HG03432 (cell line): ENCODE results near the gene TEKT2.

ENCODE experiments used
- ATAC-seq: cut with Tn5 transposase; IDR thresholded peaks from one replicate; pipeline ENCODE4 v1.9.1; 2021; ENCODE audit warnings: mild to moderate bottlenecking, moderate library complexity; ENCODE audit not compliant: unreplicated experiment

TEKT2 gene

DNA sequence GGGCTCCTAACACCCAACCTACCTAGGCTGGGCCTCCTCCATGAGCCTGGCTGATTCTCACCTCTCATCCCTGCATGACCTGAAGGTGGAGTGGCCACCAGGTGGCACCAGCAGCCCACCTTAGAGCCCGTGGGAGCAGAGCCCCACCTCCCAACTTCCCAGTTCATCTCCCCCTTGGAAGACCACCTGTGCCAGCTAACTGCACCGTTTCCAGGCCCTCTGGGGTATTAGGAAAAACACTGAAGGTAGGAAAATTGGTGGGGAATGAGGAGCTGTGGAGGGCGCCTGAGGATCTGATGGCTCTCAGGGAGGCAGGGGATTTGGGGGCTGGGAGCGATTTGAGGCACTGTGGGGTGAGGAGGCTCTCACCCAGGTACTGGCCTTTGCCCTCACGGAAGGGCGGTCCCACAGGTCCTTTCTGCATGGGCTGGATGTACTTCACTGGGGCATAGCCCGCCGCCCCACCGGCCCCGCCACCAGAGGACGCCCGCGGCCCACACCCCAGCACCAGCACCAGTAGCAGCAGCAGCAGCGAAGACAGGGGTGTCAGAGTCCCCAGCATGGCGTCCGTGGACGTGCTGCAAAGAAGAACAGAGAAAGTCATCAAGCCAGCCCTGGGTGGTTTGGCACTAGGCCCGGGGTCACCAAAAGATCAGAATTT, 15.9 kb downstream of the TEKT2 start:
- no peak for ATAC-seq

DNA sequence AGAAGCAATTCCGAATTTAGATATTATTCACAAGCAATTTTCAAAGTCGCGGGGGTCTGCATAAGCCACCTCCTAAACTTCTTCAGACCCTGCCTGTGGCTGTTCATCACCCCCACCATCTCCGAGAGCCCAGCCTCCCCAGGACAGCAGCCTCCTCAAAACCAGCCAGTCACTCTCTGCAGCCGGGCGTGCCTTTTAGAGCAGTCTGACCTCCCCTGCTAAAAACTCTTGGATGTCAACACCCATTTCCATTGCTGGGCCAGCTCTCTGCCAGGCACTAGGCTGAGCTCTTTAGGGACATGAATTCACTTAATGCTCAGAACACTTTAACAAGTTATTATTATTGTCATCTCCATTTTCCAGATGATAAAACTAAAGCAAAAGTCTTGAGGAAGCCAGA, 16.5 kb downstream of the TEKT2 start:
- no peak for ATAC-seq

DNA sequence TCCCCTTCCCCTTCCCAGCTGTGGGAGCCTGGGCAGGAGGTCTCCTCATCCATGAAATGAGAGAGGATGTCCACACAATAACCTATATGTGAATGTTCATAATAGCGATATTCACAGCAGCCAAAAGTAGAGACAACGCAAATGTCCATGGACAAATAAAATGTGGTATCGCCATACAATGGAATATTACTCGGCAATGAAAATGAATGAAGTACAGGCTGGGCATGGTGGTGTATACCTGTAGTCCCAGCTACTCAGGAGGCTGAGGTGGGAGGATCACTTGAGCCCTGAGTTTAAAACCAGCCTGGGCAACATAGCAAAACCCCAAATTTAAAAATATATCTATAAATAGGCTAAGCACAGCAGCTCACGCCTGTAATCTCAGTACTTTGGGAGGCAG, 17.7 kb downstream of the TEKT2 start:
- no peak for ATAC-seq

DNA sequence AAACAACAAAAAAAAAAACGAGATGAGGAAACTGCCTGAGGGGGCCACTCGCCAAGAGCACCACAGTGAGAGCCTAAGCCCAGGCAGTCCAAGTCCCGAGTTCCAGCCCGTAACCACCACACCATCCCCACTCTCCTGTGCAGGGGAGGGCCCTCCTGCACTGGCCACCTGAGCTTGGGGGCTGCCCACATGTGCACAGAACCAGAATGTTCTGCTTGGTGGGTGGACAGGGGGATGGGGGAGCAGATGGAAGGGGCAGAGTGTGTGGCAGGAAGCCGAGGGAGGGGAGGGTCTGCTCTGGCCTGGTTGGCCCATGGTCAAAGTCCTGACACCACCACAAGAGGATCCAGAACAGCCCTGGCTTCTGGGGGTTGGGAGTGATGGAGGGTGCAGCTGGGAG, 22.4 kb downstream of the TEKT2 start:
- no peak for ATAC-seq

DNA sequence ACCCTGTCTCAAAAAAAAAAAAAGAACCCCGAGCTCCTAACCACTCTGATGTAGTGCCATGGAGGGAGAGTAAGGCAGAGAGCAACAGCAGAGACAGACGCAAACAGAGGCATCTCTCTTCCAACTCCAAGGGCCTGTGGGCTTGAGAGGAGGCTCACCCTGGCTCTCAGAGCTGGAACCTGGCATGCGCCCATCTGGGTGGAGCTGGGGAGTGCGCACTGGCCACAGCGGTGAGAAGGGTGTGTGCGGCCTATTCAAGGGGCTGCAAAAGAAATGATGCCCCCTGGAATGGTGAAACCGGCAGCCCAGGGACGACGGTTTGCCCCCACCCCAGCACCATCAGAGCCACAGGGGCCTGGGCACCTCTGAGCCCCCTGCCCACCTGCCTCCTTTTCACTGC, 23.5 kb downstream of the TEKT2 start:
- no peak for ATAC-seq

DNA sequence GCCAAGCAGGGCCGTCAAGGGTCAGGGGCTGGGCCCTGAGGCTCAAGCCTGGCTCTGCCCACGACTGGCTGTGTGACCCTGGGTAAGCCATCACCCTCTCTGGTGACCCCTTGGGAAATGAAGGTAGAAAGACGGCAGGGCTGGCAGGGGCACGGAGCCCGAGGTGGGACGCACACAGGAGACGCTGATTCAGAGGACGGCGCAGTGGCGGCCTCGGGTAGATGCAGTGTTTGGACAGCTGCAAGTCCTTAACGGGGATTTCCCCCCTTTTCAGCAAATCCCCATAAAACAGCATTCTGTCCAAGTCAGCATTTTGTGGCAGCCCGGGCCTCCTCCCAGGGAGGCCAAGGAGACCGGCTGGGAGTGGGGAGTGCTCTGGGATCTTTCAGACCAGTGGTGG, 24.4 kb downstream of the TEKT2 start:
- ATAC-seq, result no peak

DNA sequence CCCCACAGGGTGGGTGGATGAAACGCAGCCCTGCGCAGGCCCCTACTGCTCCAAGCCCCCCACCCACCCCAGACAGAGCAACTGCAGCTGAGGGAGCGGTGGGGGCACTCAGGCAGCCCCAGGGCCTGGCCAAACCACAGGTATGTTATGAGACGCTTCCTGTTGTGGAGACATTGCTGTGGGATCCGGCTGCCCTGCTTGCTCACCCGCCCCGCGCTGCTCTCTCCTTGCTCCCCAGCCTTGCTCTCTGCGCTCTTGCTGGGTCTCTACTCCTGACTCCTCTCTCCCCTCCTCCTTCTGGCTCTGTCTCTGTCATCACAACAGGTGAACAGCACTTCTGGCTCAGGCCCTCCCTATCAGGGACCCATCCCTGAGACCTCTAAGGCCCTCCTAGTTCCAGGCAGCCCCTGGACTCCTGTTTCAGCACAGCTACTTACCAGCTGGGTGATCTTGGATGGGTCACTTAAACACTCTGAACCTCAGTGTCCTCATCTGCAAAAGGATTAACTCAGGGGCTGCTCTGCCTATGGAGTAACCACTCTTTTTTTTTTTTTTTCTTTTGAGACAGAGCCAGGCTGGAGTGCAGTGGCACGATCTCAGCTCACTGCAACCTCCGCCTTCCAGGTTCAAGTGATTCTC, 25.3 kb downstream of the TEKT2 start:
- ATAC-seq, result no peak

DNA sequence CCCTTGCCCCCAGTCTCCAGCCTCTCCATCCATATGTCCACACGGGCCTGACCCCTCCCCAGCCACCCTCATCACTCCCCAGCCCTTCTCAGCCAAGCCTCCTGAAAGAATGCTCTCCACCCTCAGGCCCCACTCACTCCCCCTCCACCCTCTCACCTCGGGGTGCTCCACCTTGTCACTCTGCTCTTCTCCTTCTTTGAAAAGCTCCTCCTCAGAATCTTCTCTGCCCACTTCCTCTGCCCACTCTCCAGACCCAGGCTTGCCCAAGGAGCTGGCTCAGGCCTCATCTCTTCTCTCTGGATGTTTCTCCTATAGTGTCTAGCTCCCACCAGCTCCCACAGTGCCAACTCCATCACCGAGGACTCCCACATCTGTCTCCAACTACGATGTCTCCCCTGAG, 27.3 kb downstream of the TEKT2 start:
- no peak for ATAC-seq

DNA sequence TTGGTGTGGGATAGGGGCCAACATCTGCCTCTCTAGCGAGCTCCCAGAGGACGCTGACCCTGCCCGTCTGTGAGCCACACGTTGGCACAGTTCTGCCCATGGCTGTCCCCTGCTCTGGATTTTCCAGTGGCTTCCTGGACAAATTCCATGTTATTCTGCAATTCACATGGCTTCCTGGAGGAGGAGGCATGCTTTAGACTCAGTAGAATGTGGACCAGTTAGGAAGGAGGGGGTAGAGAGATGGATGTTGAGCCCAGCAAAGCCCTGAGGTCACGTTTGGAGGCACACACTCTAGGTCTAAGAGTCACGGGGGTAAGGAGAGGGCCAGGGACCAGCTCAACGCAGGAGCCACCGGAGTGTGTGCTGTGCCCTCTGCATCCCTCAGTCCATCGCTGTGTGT, 28.9 kb downstream of the TEKT2 start:
- ATAC-seq, result no peak

DNA sequence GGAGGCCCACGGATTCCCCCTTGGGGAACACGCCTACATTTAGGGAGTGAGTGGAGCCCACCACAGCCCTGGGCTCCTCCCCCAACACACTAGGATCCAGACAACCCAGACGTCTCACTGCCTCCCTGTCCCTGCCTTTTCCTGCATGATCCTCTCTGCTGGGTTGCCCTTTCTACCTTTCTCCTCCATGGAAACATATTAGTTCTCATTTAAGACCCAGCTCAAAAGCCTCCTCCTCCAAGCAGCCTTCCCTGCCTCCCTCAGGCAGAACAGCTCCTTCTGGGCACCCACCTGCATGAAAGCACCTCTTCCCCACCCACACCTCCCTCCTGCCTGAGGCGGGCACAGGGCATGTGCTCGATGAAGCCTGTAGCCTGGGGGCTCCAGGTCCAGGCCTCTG, 30.5 kb downstream of the TEKT2 start:
- no peak for ATAC-seq

DNA sequence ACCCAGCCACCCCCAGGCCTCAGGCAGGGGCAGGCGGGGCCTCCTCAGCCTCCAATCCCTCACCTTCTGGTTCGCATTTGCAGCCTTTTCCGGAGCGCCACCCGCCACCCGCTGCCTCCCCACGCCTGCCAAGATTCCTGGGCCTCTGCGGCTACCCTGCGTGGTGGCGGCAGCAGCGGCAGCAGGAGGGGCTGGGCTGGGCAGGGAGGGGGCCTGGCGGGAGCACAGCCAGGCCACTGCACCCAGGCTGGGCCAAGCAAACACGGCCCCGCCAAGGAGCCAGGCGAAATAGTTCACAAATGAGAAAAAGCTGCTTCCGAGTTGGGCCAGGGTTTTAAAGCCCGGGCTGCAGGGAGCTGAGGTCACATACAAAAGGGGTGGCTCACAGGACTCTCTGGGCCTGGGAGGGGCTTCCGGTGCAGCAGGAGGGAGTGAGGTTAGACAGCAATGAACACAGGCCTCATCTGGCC, 31.3 kb downstream of the TEKT2 start:
- no peak for ATAC-seq

DNA sequence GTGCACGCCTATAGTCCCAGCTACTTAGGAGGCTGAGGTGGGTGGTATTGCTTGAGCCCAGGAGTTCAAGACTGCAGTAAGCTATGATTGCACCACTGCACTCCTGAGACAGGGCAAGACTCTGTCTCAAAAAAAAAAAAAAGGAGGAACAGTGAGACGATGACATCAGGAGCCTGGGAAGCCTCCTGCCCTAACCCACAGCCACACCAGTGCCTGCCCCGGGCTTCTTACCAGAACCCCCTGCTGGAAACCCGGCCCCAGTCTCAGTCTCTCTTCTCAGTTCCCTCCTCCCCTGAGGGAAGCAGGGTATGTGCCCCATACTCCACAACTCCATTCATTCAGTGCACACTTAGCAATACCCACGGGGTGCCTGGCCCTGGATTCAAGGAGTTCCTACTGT, 32.0 kb downstream of the TEKT2 start:
- no peak for ATAC-seq

DNA sequence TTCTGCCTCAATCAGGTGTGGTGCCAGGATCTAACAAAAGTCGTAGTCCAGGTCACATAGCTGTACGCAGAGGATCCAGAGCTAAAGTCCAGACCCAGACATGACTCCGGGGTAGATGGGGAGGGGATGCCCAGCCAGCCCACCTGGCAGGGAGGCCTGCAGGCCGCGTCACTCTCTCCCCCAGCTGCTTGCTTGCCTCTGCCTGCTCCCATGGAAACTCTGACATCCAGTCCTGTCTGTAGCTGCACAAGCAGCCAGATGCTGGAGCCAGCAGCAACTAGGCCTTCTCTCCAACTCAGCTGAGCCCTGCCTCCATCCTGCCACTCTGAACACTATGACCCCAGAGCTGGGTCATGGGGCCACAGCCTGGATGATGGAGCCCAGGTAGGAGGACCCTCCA, 33.0 kb downstream of the TEKT2 start:
- ATAC-seq, result no peak

DNA sequence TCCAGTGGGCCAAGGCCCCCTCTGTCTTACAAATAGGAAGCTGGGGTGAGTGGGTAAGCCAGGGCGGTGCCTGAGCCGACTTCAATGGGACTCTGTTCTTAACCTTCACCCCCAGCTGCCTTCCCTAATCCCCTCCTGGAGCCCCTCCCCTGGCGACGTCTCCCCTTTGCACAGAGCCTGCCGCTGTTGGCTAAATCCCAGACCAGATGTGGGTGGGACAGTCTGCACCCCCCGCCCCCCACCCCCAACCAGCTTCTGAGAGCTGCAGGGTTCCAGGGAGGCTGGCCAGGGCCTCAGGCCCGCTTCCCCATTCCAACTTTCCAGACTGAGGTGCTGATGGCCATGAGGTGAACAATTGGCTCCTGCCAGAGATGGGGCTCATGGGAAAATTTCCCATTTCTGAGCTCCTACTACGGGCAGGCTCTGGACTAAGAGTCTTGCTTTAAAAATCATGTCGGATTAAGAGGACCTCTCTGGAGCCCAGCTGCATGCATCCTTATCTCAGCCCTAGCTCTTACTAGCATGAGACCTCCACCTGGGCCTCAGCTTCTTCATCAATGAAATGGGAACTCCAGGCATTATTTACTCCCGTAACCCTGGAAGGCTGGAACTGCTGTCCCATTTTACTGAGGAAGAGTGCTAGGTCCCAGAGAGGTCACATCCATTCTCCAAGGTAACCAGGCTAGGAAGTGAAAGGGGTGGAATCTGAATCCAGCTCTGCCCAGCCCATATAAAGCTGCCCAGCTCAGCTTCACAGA, 34.7 kb downstream of the TEKT2 start:
- no peak for ATAC-seq

DNA sequence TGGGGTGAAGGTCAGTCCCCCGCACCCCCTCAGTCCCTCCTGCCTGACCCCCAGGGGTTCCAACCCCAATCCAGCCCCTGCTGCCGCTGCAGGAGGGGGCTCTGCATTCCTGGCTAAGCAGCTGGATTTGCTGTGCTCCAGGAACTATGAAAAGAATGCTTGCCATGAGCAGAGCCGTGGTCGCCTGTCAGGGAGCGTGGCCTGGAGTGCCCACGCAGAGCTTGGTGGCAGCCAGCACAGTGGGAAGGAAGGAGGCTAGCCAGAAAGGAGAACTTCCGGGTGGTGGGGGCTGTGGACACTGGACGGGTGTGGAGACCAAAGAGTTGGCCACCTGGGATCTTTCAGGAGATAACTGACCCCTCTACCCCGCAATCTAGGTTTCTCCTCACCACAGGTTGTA, 35.6 kb downstream of the TEKT2 start:
- no peak for ATAC-seq

DNA sequence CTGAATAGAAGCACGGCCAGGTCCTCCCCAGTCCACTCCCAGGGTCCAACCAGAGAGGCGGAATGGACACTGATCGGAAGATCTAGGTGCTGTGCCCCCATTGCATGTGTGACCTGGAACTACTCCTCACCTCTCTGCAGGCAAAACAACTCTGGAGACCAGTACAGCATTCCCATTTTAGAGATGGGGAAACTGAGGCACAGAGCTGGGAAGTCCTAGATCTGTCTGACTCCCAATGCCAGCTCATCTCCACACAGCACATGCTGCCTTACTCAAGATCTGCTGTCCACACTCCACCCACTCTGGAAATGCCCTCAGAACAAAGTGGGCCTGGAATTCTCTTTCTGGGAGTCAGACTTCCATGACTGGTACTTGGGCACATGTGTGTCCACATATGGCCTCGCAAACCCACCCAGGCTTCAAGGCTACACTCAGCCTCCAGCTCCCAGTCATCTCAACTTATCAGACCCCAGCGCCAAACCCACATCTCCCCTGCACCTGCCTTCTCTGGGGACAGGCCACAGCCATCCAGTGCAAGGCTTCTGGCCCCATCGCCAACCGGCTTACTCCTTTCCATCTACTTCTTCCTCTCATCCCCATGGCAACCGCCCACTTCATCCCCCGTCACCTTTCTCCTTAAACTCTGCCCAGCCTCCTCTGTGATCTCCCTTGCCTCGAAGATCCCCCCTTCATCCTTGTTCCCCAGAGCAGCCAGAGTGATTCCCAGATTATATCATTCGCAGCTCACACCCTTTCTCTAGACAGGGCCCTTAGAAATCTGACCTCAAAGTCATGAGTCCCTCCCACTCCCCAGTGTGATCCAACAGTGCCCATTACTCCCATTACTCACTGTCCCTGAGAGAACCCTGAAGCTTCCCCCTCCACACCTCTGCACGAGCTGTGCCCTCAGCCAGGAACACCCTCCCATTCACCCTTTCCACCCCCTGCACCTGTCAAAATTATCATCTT, 38.5 kb downstream of the TEKT2 start:
- no peak for ATAC-seq

DNA sequence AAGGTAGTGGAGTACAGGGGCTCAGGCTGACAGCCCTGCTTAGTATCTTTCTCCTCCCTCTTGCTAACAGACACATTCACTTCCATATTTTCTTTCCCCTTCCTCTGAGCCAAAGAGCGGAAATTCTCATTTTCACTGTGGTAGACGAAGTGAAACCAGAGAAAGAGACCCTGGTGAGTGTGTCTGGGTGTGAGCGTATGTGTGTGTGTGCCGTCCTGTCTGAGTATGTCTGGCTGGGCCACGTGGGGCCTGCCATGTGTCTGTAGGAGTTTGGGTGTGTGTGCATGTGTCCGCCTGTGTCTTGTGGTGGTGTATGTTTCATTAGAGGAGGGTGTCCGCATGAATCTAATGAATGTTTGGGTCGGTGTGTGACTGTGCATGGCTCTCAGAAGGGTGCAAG, 39.5 kb downstream of the TEKT2 start:
- no peak for ATAC-seq

DNA sequence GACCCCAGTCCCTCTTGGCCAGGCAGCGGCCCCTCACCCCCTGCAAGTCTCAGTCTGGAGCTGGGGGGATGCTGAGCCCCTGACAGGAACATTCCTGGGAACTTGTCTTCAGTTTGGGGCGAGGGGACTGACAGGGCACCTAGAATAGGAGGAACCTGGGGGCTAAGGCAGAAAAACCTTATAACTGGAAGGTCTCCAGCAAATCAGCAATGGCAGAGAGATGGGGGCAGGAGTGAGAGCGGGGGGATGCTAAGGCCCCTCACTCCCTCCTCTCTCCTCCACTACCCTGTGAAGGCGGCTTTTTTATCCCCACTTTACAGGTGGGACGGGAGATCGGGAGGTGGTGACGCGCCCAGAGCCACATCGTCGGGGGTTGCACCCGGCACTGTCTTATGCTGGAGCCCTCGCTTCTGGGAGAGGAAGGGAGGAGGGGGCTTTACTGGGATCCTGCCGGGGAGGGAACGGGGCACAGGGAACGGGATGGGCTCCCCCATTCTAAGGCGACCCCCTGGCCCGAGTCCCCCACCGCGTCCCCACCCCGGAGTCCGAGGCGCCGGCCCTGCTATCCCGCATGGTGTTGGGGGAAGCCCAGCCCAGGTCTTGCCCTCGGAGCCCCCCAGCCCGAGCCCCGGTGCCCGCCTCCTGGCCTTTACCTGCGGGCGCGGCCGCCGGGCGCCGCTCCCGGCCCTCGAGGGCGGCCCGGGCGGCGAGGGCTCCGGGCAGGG, 40.7 kb downstream of the TEKT2 start:
- ATAC-seq, result no peak

DNA sequence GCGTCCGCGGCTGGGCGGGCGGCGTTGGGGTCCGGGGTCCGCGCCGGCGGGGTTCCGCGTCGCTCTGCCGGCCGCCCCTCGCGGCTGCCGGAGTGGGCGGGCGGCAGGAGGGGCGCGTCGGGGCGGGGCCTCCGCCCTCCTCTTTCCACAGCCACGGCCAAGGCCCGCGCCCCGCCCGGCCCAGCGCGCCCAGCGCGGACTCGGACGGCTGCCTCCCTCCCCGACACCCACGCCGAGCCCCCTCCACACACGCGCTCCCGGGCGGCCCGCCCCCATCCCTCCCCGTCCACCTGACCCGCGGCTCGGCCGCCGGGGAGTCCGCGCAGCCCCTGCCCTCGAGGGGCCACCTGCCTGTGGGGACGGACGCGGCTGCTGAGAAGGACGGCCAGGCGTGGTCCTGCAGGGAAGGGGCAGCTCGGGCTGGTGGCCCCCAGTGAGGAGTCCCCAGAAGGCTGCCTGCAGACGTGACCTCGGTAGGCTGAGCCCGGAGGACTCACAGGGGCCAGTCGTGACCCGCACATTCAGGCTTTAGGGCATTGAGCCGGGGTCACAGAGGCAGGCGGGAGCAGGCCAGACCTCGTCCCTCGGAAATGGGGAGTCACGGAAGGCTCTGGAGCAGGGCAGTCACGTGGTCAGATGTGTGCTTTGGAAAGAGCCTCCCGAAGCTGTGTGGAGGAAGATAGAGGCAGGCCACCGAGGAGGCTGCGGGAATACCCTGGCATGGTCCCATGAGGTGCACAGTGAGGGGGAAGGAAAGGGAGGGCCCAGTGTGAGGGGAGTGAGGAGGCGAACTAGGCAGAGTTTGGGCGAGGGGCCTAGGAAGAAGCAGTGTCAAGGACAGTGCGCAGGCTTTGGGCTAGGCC, 41.5 kb downstream of the TEKT2 start, which contains the start of gene COL8A2:
Gene COL8A2, minus strand, starts transcription at position 94 of the 863 bp plus-strand sequence. CDS start 24,980 bp downstream, outside the sequence.
- no peak for ATAC-seq
